Hematopoietic multipotent progenitor cell treated with erythropoietin and hydrocortisone succinate and interleukin-3 and kit ligand, for 15 days (in vitro differentiated cells): Measurements from ENCODE around the gene SYMPK.
A peak's percentile ranks its signal among the peaks of the same experiment; 100 is the strongest.

Source experiments
- DNase-seq: peaks from one replicate; pipeline ENCODE4 v3.0.0-alpha.2; 2015; ENCODE audit warnings: low spot score

The SYMPK gene

DNA sequence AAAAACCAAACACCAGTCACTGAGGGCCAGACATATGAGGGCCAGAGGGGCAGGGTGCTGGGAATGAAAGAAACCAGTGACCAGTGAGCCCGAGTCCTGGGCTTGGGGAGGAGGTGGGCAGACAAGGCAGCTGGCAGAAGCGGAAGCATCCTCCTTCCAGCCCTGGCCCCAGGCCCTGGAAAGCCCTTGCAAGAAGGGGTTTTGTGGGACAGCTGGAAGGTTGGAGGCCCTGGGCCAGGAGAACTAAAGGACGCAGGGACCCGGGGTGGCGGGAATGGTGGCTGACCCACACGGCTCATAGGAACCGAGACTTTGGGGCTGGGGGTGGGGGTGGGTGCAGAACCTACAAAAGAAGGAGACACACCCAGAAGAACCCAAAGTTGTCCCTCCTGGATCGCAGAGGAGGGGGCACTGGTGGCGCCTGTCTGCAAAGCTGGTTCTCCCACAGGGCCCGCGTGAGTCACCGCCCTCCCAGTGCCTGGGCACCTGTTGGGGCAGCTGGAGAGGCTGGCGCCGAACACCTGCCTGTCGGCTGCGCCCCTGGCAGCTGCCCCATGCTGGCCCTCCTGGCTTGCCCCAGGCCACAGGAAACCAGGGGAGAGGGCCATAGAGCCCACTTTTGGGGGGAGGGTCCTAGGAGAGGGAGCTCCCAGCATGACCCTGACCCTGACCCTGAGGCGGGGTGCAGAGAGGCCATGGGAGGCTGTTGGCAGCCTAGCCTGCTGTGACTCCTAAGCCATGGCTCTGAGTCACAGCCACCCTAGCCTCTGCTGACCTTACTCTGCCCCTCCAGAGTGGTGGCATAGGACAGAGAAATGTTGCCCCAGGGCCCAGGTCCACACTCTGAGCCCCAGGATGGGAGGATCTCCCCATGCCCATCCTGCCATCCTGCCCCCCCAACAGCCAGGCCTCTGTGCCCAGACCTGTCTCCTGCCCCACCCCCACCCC is 81.5 kb downstream of the SYMPK start:
- DNase-seq = no peak

DNA sequence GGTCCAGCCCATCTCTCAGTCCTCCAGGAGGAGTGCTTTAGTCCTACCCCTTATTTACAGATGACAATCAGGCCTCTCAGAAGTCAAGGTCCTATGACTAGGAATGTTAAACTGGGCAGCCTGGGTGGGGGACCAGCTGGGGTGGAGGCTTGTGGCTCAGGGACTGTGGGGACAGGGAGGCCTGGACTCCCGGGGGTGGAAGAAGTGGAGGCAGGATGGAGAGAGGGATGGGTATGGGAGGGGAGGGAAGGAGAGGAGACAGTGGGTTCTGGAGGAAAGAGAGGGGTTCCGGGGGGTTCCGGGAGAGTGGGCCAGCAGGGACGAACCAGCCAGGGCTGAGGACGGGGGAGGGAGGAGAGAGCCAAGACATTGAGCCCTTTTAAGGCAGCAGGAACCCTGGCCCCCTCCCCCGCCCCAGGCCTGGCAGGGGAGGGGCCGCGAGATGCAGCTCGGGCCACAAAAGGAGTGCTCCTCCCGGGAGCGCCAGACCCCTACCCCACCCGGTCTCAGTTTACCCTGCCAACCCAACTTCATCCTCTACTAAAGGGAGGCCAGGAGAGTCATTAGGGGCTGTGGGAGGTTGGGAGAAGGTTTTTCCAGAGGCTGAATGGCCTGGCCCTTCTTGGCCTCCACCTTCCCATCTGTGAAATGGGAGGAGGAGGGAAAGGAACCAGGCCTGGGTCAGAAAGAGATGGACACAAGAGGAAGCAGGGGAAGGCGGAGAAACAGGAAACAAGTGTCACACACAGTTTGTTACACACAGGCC is 82.3 kb downstream of the SYMPK start:
- no peak for DNase-seq

DNA sequence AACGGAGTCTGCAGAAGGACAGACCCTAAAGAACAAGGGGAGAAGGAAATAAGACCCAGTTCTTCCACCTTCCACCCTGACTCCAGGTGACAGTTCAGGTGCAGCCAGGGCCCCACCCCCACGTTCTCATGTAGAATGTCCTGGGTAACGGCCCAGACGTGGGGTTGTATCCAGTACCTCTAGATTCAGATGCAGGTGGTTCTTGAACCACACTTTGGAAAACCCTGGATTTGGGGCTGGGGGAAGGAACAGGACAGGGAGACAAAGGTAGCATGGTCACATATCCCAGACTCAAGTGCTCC is 82.8 kb downstream of the SYMPK start:
- no peak for DNase-seq

DNA sequence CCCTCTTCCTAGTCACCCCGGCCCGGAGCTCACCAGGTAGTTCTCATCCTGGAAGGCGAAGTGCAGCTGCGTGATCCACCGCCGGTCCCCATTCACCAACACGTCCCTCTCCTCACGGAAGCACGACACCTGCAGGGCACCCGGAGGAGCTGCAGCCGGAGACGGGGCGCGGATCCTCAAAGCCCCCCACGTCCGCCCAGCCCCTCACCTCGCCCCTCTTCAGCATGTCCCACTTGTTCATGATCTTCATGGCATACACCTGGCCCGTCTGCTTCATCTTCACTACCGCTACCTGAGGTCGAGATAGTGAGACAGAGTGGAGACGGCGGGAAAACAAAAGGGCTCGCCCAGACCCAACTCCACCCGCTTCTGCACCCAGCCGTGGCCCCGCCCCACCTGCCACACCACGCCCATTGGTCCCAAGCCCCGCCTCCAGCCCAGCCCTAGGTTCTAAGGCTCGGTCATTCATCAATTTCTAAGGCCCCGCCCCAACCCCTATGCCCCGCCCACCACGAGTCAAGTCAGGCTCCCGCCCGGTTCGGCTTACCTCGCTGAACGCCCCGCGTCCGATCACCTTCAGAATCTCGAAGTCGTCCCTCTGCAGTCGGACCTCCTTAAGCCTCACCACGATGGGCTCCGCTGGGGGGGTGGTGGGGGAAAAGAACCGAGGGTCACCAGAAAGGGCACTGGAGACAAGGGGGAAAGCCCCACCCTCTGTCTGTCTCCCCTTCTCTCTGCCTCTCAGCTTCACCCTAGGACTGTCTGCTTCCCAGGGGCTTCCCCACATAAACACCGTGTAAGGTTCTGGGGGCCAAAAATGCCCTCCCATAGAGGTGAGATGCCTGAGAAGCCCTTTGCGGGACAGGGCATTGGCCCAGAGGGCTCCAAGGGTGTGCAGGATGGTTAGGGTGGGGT is 83.5 kb downstream of the SYMPK start:
- peak; percentile 91 for DNase-seq

DNA sequence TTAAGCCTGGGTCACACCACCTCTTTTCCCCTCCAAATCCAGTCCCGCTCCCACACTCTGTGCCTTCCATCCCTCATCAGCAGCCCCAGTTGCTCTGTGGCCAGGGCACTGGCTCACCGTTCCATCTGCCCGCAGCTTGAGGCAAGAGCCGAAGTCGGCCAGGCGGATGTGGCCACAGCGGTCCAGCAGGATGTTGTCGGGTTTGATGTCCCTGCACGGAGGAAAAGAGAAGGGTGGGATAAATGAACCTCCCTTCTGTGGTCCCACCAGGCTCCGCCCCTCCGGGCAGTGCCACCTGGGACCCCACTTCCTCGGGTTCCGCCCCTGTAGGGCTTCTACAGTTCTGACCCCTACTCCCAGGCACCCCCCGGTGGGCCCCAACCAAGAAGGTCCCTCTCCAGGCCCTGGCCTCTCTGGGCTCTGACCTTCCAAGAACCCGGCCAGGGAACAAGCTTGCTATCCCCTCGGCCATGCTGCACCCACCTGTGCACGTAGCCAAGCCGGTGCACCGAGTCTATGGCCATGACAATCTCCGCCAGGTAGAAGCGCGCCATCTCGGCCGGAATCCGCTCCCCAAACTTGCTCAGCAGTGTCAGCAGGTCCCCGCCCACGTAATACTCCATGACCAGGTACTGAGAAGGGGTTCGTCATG is 84.8 kb downstream of the SYMPK start:
- DNase-seq = no peak

DNA sequence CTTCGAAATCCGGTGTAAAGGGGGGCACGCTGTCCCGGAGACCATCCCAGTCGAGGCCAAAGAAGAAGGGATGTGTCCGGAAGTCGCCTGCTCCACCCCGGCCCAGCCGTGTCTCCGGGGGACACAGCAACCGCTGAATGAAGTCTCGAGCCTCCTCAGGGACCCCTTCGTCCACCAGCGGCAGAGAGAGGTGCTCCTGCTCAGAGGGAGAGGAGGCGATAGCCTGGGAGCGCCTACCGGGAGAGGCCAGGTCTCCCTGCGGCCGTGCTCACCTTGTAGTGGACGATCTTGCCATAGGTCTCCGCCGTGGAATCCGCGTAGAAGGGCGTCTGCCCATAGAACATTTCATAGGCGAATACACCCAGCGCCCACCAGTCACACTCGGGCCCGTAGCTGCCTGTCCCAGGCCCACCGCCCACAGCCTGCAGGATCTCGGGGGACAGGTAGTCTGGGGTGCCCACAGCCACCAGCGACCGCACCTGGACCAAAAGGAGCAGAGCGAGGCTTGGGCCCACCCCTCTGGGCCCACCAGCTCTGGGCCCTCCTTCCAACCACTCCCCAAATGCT is 85.5 kb downstream of the SYMPK start:
- DNase-seq = no peak

DNA sequence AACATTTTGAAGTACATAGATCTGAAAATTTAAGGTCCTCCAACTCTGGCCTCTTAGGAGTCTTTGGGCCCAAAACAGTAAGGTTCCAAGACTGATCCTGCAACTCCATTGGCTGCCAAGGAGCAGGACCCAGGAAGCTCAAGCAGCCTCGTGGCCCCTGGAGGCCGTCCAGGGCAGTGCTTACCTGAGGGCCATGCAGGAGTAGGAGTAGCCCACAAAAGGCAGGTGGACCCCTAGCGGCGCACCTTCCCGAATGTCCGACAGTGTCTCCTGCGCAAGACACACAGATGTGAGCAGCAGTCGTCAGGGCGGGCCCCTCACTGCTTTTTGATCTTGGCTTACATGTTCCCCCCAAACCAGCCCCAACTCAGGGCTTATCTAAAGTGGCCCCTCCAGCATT is 88.2 kb downstream of the SYMPK start:
- DNase-seq = no peak

DNA sequence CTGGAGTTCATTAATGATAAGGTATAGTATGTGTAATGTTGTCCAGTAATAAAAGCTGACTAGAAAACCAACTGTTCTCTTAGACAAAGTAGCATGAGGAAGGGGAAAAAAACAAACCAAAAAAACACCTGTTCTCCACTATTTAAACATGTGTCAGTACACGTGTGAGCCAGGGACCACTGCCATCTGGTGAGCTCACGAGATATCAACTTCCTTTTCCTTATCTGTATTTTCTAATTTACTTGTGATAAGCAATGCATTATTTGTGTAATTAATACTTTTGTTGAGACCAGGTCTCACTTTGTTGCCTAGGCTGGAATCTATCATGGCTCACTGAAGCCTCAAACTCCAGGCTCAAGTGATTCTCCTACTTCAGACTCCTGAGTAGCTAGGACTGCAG is 89.6 kb downstream of the SYMPK start:
- no peak for DNase-seq

DNA sequence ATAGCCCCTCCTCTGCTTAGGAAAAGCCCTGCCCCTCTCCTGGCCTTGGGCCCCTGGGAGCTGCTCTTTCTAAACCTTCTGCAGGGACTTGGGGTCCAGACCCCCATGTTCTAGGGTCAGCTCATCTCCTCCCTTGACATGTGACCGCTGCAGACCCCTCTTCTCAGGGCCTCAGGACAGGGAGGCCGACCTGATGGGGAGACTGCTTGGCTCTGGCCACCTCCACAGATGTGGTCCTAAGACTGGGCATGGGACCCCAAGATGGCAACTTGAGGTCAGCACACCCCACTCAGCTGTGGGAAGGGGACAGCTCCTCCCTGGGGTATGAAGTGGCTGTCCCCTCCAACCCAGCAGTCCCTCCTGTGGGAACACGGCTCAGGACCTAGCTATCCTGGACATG is 90.0 kb downstream of the SYMPK start:
- DNase-seq = no peak

DNA sequence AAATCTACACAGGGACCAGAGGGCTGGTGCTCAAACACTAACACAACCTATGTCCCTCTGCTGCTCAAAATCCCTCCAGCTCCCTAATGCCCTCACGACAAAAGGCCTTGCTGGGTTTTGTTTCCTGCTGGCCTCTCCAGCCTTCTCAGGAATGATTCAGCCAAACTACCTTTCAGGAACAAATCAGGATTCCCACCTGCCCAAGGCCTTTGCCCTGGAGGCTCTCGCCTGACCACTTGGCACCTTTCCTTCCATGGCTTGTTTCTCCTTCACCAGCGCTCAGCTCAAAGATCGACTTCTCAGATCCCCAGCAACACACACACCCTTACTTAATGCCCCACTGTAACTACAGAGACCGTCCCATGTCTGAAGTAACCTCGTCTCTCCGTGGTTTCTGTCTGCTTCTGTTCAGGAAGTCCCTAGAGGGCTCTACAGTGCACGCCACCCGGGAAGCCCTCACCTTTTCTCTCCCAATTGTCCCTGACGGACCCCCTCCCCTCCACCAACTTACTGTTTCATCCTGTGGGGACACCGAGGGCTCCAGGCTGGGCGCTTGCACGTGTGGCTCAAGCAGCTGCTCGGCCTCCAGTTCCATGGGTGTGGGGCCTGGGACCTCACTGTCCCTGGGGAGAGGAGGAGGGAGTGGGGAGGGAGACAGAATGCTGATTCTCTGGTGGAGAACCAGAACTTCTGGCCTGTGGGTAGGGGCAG is 90.7 kb downstream of the SYMPK start:
- no peak for DNase-seq

DNA sequence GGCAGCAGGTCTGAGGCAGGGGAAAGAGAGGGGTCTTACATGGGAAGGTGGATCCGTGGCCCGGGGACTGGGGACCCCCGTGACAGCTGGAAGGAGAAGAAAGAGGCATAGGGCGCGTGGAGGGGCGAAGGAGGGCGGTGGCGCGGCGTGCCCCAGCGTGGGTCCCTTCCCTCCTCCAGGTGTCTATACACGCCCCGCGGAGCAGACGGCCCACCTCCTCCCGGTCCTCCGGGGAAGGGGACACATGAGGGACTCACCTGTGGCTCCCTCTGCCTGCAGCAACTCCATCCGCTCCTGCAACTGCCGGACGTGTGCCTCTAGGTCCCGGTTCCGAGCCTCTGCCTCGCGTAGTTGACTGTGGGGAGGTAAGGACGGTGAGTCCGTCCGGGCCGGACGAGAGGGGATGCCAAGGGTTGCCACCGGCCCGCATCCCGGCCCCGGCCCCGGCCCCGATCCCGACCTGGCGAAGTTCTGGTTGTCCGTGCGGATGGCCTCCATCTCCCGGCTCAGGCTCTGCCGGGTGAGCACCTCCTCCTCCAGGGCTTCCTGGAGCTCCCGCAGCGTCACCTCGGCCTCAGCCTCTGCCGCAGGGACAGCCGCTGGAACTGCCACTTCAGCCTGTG is 91.5 kb downstream of the SYMPK start:
- no peak for DNase-seq

DNA sequence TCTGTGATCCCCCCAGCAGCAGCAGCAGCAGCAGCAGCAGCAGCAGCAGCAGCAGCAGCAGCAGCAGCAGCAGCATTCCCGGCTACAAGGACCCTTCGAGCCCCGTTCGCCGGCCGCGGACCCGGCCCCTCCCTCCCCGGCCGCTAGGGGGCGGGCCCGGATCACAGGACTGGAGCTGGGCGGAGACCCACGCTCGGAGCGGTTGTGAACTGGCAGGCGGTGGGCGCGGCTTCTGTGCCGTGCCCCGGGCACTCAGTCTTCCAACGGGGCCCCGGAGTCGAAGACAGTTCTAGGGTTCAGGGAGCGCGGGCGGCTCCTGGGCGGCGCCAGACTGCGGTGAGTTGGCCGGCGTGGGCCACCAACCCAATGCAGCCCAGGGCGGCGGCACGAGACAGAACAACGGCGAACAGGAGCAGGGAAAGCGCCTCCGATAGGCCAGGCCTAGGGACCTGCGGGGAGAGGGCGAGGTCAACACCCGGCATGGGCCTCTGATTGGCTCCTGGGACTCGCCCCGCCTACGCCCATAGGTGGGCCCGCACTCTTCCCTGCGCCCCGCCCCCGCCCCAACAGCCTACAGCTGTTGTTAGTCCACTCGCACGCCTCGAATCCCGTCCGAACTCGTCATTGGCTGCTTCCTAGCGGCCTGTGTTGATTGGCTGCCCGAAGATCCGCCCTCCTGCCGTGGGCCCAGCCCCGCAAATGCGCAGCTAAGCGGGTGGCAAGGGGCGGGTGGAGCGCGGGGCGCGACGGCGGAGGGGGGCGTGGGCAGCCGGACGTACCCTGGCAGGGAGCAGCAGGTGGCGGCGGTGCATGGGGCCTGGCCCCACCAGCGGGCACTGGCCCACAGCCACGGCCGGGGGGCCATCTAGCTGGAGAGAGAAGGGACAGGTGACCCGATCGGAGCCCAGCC is 92.5 kb downstream of the SYMPK start:
- peak; percentile 96 for DNase-seq

DNA sequence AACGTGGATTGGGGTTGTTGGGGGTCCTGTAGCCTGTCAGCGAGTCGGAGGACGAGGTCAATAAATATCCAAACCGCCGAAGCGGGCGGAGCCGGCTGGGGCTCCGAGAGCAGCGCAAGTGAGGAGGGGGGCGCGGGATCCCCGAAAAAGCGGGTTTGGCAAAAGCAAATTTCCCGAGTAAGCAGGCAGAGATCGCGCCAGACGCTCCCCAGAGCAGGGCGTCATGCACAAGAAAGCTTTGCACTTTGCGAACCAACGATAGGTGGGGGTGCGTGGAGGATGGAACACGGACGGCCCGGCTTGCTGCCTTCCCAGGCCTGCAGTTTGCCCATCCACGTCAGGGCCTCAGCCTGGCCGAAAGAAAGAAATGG is 93.1 kb downstream of the SYMPK start:
- DNase-seq = peak; percentile 61

DNA sequence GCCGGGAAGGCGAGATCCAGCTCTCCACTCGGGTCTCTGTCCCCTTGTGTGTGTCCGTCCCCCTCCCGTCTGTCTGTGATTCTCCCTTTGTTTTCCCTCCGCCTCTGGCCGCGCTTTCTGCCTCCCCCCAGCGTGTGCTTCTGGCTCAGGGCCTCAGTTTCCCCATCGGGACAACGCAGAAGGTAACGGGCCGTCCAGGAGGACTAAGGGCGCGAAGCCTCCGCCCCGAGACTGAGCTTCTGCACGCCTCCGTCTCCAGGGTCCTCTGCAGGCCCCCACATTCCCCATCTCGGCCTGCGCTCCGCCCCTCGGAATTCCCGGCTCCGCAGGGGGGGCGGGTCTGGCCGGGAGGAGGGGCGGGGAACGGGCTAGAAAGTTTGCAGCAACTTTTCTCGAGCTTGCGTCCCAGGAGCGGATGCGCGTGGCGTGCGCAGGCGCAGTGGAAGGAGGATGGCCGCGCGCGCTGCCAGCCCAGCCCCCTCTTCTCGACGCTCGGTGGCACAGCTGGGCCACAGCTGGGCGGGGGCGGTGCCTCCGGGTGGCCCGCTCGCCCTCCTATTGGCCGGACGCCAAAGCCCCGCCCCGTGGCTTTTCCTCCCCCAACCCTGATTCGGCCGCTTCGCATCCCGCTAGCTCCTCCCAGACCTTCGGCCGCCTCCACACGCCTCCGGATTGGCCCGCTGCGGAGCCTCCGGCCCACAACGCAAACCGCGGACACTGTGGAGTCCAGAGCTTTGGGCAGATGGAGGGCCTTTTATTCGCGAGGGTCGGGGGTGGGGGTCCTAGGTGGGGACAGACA is 93.8 kb downstream of the SYMPK start, which contains the start of gene SIX5:
TSS of gene SIX5 (minus strand) at position 269 of the 799 bp plus-strand sequence. CDS start 408 bp downstream, outside the sequence.
- peak; percentile 96 for DNase-seq

DNA sequence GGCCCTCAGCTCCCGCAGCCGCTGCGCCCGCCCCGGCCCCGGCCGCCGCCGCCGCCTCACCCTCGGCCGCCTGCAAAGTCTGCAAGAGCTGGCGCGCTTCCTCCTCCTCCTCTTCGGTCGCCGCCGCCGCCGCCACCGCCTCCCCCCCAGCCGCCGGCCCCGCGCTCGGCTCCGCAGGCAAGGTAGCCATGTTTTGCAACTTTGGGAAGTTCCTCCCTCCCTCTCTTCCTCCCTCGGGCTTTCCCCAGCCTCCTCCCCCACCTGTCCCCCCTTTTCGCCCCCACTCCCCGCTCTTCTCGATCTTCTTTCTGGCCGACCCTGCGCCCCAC is 94.3 kb downstream of the SYMPK start:
- no peak for DNase-seq

DNA sequence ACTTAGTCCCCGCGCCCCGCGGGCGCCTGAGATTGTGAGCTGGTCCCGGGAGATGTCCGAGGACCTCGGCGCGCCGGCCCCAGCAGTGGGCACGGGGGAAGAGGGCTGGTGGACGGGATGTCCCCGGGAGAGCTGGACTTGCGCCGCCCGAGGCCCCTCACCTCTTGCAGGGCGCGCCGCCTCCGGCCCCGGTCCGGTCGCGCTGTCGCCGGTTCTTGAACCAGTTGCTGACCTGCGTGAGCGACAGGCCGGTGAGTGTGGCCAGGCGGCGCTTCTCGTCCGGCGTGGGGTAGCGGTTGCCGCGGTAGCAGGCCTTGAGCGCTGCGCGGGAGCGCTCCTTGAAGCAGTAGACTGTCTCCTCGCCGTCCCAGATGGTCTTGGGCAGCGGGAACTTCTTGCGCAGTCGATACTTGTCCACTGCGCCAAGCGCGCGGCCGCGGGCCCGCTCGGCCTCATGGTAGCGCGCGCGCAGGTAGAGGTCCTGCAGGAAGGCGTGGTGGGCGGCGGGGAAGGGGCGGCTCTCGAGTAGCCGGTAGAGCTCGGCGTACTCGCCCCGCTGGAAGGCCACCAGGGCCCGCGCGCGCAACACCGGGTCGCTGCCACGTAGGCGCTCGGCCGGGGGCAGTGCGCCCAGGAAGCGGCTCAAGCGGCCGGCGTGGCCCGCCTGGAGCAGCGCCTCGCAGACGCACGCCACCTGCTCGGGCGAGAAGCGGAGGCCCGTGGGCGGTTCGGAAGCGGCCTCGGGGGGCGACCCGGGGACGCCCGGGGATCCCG is 94.9 kb downstream of the SYMPK start:
- DNase-seq = no peak

DNA sequence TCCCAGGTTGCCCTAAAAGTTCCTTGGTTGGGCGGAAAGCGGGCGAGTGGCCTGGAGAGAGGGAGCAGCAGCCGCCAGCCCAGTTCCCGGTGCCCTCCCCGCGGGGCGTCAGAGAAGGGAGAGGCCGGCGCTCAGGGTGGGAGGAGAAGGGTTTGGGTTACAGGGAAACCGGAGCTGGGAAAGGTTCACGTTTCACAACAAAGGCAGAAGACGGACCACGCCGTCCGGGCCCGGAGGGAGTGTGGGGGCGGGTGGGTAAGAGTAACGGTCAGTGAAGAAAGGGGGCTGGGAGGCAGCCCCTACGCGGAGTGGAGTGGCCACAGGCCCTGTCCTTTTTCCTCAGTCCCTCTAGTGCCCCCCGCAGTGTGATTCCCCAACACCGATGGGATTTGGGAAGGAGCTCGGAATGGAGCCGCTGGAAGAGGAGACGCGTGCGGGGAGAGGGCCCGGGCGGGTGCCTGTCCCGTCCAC is 95.5 kb downstream of the SYMPK start:
- DNase-seq = no peak
